Putamen (tissue), 1 donor: Measurements from ENCODE around the gene EIF5A2.

Source experiments
- DNase-seq: peaks from one replicate; pipeline ENCODE4 v3.0.0-alpha.2; 2016; ENCODE audit warnings: low spot score

Gene EIF5A2

DNA sequence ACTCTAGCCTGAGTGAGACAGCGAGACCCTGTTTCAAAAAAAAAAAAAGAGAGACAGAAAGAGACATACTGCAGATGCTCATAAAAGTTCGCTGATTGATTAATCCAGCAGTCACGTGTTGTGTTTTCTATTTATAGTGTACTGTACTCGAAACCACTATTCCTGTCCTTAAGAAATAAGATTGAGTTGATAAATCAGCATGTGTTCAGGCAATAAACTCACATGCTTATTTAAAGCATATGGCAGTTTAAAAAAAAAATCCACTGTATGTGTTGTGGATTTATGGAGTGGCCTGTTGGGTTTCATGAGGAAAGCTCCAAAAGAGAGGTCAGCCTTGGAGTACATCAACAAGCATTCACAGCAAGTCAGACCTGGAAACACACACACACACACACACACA is 56.1 kb downstream of the EIF5A2 start:
- no peak for DNase-seq

DNA sequence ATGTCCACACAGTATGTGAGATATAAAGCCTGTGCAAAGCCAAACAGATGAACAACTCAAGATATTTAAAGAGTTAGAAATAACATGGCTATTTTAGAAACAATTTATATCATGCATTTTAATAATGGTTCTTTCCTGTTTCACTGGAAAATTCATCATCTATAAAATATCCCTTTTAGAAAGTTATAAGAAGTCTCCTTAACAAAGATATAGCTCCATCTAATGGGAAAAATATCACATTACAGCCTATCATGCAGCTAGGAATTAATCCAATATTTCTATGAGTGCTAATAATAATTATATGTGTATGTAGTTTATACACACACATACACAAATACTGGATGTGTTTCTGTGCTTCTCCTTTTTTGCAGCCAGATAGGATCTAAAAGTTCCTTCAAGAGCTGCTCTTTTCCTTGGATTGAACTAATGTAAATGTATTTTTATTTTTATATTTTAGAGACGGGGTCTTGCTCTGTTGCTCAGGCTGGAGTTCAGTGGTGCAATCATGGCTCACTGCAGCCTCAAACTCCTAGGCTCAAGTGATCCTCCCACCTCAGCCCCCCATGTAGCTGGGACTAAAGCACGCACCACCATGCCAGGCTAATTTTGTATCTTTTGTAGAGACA is 60.0 kb downstream of the EIF5A2 start:
- DNase-seq, result no peak

DNA sequence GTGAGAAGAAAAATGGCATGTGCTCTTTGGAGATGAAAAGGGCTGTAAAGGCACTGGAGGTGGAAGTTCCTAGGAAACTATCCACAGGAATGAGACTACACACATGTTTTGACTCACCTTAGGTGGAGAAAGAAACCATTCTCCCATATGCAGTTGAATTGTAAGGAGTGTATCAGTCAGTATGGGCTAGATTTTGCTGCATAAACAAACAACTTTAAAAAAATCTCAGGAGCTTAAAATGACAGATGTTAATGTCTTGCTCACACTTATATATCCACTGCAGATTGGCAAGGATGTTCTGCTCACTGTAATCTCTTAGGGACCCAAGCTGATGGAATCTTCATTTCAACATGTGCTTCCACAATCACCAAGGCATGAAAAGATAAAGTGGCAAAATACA is 64.1 kb downstream of the EIF5A2 start:
- no peak for DNase-seq

GRCh38 chr3:170840291-170840859 is 68.1 kb downstream of the EIF5A2 start:
- no peak for DNase-seq

GRCh38 chr3:170839518-170840100 is 68.8 kb downstream of the EIF5A2 start:
- DNase-seq, result no peak
